Inferior parietal cortex (tissue), 1 donor: ENCODE measurements around the gene TSPAN9.

Experiments used
- DNase-seq: peaks from one replicate; pipeline ENCODE4 v3.0.0-alpha.2; 2016; ENCODE audit errors: extremely low spot score

TSPAN9 gene

DNA sequence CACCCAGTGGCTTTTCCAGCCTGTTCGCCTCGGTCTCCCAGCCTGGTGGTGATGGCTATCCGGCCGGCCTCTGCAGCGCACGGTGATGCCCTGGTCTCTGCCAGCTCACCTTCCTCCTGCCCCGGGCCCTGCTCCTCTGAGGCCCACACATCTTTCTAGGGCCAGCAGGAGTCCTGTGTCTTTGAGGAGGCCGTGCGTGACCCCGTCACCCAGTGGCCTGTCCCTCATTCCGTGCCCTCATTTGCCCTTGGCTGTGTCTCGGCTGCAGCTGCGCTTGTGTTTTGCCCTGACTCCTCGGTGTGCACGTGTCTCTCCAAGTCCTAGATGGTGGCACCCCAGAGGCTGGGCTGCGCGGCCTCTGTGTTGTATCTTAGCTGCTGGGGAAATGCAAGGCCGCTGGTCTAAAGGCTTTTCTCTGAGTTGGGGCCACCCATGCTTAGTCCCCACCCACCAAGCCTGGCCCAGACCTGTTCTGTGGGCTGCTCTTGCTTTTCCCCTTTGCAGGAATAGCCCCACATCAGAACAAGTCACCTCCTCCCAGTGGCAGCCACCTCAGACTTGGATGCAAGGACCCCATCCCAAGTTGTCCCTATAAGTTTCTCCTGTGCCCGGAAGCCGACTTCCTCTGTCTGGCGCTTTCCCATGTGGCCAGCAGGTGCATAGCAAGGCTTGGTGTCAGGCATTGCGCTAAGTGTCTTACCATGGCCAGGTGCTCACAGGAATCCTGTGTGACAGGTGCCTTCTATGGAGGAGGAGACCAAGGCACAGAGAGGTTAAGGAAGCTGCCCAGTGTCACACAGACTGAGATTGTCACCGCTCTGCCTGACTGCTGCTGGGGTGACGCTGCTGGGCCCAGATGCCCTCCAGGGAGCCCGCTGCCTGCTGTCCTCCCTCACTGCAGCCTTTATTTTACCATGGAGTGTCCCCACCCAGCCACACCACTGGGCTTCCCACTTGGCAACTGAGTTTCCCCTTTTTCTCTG is 64.5 kb downstream of the TSPAN9 start:
- DNase-seq = no peak

DNA sequence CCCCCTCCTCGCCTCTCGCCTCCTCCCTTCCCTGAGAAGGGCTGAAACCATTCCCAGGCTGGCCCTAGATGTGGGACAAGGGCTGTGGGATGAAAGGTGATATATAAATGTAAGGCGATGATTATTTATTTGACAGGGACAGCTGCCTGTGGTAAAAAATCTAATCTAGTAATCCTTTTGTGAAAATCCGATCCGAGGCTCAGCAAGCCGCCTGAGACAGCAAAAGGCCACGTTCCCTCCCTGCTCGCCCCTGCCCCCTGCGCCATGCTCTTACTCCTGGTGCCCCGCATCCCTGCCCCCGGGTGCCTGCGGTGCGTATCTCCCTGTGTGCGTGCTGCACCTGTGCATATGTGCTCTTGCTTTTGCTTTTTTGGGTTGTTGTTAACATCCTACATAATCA is 65.2 kb downstream of the TSPAN9 start:
- no peak for DNase-seq

DNA sequence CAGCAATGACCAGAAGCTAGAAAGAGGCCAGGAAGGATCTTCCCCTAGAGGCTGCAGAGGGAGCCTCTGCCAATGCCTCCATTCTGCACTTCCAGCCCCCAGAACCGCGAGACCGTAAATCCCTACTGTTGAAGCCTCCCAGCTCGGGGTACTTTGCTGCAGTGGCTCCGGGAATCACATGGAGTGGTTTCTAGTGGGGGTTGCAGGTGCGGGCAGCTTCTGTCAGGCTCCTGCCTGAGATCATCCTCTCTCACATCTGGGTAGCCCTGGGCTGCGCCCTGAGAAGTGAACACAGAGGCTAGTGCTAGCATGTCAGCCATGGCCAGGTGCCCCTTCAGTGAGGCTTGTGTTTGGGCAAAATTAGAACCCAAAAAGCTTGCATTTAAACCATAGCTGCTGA is 67.3 kb downstream of the TSPAN9 start:
- DNase-seq = no peak

DNA sequence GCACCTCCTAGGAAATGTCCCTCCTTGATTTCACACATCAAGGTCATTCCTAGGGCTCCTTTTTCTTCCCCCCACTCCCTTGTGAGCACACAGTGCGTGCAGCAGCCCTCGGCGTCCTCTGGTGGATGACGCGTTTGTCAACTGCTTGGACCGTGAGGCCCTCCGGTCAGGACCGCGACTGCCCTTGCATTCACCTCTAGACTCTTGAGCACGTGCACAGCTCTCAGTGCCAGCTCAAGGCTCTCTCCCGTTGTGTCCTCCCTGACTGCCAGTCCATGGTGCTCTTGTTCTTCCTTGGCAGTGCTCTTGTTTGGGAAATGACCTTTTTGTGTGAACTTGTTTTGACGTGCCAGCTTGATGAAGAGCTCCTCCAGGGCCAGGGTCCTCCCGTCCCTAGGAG is 67.9 kb downstream of the TSPAN9 start:
- no peak for DNase-seq

DNA sequence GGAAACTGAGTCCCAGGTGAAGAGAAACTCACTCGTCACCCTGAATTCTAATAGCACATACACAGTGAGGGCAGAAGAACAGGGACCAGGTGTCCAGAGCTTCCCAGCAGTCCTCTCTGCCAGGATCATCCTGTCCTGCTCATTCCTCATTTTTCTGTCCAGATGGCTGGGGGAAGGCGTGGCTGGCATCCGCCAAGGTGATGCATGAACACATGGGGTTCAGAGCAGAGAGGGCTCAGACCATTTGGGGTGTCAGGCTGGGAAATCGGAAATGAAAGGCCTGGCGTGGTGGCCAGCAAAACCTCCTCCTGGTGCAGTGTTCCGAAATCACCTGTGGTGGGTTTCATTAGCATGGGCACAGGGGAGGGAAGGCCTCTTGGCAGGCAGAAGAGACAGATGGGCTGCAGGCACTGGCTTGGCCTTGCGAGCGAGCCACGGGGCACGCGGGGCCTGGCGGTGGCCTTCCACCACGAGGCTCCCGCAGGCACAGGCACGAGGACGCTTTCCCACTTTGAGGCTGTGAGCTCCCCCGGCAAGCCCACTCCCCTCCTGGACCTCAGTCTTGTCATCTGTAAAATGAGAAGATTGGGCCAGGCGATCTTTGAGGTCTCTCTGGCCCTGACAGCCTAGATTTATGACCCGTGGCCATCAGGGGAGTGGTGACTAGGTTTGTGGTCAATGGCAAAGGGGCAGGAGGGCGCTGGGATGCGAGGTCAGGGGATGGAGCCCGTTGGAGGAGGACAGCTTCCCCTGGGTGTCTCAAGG is 68.5 kb downstream of the TSPAN9 start:
- DNase-seq = no peak

DNA sequence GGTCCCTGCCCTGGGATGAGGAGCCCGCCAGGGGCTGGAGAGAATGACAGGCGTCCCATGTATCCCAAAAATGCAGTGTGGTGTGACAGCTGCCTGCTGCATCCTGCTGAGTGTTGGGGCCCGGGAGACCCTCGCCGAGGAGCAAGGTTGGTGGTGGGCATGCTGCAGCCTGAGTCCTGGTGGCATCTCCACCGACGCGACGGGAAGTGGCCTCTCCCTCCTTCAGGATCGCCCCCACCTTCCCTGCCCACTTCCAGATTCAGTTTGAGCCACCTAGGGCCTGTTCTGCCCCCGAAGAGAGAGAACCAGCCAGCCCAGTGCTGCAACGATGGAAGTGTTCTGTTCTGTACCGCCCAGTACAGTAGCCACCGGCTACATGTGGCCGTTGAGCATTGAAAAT is 70.1 kb downstream of the TSPAN9 start:
- DNase-seq = no peak

DNA sequence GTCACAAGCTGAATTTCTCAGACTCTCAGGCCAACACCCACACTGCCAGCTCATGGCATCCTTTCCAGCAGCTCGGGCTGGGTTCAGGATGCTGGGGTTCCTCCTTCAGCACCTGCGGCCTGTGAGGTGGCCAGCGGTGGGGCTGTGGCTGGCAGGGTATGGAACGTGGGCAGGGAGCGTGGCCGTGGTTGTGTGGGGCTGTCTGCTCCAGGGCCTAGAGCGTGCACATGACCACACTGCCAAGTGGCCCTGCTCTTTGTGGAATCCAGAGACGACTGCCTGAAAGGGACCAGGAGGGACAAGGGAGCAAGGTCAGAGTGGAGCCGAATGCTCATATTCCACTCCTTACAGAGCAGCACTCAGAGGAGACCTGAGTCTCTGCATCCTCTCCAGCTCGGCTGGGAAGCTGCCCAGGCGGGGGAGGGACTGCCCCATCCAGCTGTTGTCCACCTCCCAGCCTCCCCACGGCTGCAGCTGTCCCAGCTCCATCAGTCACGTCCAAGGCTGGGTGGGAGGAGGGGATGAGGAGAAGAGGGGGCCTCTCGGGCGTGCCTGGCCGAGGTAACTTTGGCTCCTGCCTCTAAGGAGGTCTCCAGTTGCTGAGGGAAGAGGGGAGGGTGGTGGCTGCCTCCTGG is 71.3 kb downstream of the TSPAN9 start:
- no peak for DNase-seq

DNA sequence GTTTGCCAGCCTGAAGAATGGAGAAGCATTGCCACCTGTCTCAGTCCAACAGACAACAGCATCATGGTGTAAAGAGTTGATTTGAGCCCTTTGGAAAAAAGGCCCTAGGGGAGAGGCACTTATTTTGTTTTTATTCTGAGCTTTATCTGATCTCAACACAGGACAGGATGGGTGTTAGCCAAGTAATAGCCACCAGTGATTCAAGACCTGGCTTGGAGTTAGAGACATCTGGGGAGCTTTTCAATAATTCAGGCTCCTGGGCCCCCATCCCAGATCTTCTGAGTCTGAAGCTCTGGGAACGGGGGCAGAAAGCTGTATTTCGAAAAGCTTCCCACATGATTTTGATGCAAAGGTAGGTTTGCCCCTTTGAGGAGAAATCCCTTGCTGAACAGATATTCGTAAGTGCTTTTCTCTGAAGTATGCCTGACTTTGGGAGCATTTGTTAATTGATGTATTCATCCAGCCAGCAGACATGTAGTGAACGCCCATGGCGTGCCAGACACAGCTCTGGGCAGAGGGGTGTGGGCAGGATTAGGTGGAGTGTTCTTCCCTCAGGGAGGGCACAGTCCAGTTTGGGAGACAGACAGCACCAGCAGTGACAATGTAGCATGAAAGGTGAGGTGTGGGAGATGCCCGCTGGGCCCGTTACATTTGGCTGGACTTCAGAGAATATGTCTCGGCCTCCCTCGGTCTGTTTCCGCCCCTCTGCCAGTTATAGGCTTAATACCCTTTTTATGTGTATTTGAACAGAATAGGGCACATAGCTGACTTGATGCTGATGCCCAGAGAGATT is 72.5 kb downstream of the TSPAN9 start:
- no peak for DNase-seq

DNA sequence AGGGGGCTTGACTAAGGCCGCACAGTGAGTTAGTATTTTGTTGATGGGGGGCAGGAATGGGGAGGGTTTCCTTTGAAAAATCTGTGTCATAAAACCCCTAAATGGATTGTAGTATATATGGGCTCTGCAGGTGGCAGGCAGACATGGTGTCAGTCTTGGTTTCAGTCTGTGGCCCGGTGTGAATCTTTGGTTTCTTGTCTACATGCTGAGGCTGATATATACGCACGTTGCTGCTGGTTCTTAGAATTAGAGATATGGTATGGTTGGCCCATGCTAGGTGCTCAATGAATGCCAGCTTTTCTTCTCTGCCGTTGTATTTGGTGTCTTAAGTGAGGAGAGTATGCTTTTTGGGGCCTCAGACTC is 73.1 kb downstream of the TSPAN9 start:
- DNase-seq = no peak

DNA sequence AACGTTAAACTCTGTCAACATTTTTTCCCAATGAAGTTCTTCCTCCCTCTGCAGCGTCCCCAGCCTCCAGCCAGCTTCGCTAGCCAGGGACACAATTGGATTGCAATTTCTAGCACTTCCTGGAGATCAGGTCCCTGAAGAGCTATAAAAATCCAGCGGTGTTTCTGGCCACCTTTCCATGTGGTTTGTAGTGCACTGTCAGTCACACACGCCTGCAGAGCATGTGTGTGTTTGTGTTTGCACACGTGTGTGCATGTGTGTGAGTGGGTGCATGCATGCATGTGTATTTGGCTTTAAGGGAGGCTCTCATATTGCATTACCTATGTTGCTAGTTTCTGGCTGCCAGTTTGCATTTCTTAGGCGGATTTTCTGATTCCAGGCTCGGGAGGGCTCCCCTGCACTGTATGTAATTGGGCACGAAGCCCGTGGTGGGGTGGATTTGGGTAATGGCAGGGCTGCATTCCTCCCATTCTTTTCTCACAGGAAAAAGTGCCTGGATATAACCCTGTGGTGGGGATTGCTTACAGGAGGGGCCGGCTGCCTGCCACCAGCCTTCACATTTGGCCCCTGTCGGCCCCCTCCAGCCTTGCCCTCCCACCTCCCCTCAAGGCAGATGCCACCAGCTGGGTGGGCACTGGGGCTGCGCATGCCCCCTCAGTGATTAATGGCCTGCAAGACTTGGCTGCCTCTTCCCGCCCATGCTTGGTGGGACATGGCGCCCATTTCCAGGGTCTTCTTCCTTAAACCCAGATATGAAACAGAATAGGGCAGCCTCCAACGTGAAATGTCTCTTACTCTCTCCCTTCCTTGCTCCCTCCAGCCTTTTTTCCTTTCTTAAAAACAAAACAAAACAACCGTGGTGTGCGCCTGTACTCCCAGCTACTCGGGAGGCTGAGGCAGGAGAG is 74.0 kb downstream of the TSPAN9 start:
- no peak for DNase-seq

DNA sequence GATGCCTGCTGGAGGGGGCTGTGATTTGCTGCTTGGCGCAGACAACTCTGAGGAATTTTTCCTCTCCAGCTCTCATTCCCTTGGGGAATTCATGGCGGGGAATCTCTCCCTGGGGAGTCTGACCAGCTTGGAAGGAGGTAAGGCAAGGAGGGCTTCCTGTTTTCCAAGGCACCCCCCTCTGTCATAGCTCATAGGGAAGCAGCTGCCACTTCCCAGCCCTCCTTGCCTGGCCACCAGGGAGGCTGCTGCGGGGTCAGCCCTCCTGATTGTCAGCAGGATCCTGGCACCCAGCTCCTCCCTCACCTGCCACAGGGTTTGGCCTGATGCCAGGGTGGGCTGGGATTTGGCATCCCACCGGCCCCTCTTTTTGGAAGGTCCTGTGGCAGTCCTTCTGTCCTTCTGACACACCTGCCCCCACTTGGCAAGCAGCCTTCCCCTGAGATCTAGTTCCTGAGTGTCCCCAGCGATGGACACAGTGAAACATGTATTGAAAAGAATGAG is 74.9 kb downstream of the TSPAN9 start:
- no peak for DNase-seq

DNA sequence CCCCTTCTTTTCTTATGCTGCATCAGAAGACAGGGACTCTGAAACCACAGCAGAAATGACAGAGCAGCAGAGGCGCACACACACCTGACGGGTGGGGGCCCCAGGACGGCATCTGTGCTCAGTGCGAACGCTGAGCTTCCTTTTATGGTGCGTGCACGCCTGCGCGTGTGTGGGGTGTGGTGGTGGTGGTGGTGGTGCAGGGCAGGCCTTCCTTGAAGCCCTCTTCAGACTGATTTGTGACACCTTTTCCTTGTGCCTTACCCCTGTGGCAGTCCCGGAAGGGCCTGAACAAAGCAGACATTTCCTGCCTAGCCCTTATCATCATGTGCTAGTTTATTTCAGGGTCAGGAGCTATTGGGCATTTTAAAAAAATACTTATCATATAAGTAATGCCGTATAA is 75.7 kb downstream of the TSPAN9 start:
- no peak for DNase-seq

DNA sequence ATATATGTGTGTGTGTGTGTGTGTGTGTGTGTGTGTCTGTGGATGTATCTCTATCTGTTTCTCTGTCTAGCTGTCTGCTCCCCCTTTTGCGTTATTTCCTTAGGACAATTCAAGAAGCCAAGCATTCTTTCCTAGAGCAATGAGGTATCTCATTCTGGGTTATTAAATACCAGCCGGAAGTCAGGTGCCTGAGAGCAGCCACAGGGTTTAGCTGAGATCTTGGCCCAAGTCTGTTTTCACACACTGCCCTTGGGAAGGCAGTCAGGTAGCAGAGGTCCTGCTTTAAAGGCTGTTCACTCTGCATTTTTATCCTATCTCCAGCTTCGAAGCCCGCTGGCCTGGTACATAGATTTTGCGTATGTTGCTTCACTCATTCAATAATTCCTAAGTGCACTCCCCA is 76.8 kb downstream of the TSPAN9 start:
- DNase-seq = no peak

DNA sequence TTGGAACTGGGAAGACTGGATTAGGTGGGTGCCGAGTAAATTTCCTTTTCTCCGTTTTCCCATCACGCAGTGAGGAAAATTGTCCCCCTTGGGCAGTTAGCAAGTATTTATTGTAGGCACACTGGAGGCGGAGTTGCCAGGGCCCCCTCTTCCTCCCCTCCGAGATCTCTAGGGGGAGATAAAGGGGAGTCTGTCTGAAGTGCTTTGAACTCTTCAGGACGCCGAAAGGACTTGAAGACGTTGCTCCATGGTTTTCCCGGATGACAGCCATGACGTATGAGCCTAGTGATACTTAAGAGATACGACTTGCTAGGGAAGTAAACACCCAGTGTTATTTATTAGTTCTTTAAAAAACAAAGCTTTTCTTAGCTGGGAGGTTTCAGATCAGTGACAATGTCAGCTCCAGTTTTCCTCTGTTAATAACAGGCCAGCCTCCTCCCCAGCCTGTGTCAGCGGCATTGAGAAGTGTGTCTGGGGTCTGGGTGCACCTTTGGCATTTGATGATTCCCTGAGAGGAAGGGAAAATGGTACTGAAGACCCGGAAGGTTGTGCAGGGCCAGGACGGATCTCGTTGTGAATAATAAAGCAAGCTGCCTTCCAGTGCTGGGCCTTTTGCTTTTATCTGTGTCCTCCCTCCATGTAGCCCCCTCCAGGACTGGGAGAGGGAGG is 78.7 kb downstream of the TSPAN9 start:
- no peak for DNase-seq

DNA sequence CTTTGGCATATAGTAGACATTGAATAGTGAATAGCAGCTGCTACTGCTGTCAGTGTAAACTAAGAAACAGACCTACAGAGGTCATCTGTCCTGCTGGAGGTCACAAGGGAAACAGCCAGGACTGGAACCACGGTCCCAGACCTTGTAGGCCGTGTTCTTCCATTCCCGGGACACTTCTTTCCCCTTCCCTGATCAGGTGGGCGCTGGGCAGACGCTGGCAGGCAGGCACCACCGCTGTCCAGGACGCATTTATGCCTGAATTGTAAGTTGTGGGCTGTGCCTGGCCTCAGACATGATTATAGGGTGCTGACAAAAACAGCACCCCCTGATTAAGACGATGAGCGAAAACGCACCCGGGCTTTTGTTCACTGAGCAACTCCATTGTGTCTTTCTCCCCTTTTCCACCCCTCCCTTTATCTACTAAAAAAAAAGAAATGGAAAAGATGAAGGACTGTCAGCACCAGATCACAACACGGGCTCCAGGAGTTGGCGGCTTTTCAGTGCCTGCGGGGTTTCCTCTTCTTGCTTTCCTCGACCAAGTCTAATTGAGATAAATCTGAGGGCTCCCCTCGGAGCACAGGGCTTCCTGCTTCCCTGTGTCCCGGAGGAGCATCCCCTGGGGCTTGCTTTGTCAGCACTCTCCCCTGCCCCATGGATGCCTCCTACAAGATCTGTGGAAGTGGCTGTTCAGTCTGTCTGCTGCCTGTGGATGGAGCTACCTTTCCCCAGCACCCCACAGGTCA is 80.6 kb downstream of the TSPAN9 start:
- DNase-seq = no peak

DNA sequence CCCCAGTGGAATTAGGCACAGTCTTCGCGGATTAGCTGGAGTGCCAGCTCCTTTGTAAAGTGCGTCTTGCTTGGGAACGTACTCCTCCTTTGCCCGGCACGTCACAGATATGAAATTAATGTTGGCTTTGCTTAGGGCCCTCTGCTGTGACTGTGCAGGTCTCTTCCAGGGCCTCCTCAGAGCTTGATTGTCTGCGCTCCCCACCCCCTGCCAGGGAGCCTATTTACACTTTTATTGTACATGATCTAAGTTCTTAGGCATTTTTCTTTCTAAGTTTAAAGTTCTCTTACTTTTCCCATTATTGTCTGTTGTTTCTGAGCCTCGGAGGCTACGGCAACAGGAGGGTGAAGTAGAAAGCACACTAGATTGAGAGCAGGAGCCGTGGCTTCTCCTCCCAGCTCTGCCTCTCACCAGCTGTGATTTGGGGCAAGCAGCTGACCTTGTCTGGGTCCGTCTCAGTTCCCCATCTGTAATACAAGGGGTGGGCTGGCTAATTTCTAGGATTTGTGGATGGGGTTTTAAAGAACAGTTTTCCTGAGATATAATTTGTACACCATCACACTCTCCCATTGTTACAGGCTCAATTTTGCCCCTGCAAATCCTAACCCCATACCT is 81.8 kb downstream of the TSPAN9 start:
- DNase-seq = no peak

DNA sequence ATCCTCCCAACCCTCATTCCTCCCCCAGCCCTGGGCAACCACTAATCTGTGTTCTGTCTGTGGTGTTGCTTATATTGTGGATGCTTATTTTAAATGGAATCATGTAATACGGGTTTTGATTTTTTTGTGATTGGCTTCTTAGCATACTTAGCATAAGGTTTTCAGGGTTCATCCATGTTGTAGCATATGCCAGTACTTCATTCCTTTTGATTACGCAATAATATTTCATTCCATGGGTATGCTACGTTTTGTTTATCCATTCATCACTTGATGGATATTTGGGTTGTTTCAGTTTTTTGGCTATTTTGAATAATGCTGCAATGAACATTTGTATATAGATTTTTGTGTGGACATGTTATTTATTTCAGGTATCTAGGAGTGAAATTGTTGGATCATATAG is 82.9 kb downstream of the TSPAN9 start:
- no peak for DNase-seq

DNA sequence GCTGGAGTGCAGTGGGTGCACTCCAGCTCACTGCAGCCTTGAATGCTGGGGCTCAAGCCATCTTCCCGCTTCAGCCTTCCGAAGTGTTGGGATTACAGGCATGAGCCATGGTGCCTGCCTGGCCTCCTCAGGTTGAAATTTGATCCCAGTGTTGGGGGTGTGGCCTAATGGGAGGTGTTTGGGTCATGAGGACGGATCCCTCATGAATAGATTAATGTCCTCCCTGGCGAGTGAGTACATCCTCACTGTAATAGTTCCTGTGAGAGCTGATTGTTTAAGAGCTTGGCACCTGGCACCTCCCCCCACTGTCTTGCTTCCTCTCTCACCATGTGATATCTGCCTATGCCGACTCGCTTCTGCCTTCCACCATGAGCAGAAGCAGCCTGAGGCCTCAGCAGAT is 84.7 kb downstream of the TSPAN9 start:
- DNase-seq = no peak
